HG03108 (cell line): ENCODE measurements around the gene DERA.
A peak's percentile ranks its signal among the peaks of the same experiment; 100 is the strongest.
"Not testable (repeated sequence)": the region's sequence is repeated elsewhere in the genome, so short reads cannot be mapped to it uniquely, and the experiment has no call there.

Source experiments
- ATAC-seq: cut with Tn5 transposase; IDR thresholded peaks from one replicate; pipeline ENCODE4 v1.9.1; 2021; ENCODE audit warnings: moderate library complexity; ENCODE audit not compliant: unreplicated experiment

DERA gene

DNA sequence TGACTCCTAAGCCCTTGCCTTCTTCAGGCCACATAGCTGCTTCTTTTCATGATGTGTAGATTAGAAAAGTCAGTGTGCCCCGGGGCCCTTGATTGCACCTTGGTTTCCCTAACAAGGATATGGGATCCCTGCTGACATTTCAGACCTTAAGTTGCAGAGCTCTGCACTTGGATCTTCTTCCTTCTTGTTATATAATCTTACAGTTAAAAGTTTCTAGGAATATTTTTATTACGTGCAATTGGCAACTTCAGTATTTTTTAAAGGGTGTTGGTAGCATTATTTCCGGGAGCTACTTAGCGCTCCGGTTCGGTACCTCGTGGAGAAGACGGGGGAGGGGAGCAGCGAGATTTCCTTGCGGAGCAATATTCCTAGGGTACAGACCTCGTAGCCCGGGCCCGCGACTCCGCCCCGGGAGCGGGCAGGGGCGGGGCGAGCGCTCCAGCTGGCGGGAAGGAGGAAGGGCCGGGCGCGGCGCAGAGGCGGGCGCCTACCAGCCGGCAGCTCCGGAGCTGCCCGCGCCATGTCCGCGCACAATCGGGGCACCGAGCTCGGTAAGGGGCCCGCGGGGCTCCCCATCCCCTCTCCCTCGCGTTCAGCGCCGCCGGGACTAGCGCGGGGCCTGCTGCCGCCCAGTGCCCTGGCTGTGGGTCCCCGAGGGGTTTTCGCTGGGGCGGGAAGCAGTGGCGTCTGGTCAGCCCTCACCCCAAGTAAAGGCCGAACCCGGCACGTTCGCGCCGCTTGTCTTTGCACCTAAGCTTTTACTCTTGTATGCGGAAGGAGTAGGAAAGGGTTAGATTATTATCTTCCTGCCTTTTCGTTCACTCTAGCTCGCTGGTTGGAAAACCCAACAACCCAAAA lies at the start of gene DERA:
TSS of gene DERA (plus strand) at position 469 of the 858 bp plus-strand sequence. CDS start at position 521, 52 bp downstream.
- ATAC-seq = peak; percentile 97

DNA sequence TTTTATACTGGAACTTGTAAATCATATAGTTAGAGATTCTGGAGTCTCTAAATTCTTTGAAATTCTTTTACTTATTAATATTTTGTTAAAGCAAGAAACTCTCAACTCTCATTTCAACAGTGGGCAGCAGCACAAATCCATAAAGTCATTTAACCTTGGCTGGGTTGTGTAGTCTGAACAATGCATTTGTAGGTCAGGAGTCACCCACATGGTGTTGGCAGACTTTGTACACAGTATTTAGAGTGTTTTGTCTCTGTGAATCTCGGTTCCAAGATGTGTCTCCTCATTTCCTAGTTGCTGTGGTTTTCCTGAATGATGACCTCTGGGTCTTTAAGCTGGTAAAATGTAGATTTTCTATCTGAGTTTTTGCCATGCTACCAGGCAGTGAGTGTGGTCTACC lies 49.7 kb upstream of the DERA start:
- ATAC-seq = no peak

DNA sequence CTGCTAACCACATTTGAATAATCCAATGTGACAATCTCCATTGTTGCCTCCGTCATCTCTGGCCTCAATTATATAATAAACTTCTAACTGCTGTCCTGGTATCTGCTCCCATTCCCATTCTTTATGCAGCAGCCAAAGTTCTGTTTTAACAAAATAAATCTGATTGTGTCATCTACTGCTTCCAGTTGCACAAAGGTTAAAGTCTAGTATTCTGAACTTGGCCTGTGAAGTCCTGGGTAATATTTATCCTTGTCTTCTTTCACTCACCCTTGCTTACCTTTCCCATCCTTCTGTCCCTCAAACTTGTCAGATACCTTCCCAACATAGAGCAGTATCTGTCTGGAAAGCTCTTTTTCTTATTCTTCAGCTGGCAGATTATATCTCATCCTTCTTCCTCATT lies 48.3 kb upstream of the DERA start:
- no peak for ATAC-seq

DNA sequence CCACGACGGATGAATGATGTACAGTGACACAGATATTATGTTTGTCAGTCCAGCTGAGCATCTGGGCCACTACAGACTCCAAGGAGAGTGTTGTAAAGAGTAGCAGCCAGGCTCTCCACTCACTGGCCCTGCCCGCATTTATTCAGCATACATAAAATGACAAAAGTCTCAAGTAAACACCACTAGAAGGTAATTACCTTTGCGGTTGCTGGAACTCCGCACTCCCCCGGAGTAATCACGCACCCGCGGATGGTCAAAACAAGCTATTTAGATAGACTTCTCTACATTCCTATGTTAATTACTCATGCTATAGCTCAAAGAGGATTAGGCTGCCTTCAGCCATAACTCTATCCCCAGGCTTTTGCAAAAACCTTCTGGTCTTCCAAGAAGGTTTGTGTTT lies 47.8 kb upstream of the DERA start:
- ATAC-seq = no peak

DNA sequence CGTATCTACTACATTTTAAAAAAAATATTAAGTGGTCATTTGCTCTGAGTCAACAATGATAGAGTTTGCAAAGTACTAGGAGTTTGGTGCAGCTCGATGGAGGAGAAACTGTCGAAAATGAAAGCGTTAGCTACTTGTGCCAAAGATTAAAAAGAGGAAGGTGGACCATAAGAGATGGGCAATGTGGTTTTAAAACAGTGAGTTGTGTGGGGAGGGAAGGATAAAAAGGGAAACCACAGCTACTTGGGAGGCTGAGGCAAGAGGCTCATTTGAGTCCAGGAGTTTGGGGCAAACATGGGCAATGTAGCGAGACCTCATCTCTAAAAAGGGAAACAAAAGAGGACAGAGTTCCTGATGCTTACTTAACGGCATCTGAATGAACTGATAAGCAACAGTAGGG lies 47.1 kb upstream of the DERA start:
- peak; percentile 87 for ATAC-seq

DNA sequence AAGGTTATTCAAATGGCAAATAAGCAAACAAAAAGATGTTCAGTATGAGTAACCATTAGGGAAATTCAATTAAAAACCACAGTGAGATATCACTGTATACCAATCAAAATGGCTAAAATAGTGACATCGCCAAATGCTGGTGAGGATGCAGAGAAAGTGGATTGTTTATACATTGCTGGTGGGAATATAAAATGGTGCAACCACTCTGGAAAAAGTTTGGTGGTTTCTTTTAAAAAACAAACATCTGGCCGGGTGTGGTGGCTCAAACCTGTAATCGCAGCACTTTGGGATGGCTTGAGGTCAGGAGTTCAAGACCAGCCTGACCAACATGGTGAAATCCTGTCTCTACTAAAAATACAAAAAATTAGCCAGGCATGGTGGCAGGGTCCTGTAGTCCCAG lies 42.9 kb upstream of the DERA start:
- ATAC-seq = no peak

DNA sequence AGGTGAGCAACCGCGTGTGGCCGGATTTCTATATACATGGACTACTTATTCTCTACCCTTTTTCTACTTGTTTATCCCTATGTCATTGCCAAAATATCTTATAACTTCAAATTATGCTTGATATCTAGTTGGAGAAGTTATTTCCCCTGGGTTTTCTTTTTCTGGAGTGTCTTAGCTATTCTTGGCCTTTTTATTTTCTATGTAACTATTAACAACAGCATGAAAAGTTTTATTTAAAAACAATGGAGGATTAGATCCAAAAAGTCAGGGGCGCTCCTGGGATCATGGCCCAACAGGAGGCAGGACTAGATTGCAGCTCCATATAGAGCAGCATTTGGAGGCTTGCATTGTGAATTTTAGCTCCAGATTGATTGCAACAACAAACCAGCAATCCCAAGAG lies 37.6 kb upstream of the DERA start:
- ATAC-seq = no peak

DNA sequence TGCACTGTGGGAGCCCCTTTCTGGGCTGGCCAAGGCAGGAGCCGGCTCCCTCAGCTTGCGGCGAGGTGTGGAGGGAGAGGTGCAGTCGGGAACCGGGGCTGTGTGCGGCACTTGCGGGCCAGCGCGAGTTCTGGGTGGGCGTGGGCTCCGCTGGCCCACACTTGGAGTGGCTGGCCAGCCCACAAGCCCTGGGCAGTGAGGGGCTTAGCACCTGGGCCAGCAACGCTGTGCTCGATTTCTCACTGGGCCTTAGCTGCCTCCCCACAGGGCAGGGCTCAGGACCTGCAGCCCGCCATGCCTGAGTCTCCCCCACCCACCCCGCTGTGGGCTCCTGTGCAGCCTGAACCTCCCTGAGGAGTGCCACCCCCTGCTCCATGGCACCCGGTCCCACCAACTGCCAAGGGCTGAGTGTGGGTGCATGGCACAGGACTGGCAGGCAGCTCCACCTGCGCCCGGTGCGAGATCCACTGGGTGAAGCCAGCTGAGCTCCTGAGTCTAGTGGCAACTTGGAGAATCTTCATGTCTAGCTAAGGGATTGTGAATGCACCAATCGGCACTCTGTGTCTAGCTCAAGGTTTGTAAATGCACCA lies 36.5 kb upstream of the DERA start:
- ATAC-seq = not testable (repeated sequence)

DNA sequence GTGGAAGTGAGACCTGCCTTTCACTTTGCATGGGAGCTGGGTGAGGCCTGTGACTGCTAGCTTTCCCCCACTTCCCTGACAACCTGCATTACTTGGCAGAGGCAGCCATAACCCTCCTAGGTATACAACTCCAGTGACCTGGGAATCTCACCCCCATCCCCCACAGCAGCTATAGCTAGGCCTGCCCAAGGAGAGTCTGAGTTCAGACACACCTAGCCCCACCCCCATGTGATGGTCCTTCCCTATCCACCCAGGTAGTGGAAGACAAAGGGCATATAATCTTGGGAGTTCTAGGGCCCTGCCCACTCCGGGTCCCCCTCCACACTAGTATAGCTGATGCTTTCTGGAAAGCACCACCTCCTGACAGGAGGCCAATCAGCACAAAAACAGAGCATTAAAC lies 35.3 kb upstream of the DERA start:
- no peak for ATAC-seq

DNA sequence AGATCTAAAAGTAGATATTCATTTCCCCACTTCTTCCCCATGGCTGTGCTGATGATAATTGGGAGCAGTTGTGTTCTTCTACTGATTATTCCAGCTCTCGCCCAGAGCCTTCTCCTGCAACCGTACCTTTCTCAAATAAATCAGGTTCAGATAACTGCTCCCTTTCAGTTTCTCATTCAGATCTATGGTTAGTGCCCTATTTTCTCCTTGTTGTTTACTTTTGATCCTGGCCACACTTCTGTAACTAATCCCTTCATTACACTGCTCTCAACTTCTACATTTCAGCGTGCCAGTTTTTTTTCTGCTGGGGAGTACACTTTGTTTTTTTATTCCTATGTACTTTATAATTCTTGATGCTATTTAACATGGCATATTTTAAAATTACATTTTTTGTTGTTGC lies 31.7 kb upstream of the DERA start:
- no peak for ATAC-seq

DNA sequence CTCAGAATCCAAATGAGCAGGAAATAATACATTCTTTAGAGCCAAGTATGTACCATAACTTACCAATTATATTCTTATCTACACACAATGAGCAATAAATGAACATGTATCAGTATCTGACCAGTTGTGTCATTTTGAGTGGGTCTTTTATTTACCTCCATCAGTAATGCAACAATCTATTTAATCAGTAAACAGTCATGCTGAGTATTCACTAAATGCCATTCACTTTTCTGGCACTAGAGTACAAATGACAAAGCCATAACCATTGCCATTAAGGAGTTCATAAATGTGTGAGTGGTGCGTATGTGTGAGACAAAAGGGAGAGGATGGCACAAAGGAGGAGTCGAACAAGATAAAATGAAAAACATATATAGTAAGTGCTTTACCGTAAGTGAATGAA lies 30.4 kb upstream of the DERA start:
- ATAC-seq = no peak

DNA sequence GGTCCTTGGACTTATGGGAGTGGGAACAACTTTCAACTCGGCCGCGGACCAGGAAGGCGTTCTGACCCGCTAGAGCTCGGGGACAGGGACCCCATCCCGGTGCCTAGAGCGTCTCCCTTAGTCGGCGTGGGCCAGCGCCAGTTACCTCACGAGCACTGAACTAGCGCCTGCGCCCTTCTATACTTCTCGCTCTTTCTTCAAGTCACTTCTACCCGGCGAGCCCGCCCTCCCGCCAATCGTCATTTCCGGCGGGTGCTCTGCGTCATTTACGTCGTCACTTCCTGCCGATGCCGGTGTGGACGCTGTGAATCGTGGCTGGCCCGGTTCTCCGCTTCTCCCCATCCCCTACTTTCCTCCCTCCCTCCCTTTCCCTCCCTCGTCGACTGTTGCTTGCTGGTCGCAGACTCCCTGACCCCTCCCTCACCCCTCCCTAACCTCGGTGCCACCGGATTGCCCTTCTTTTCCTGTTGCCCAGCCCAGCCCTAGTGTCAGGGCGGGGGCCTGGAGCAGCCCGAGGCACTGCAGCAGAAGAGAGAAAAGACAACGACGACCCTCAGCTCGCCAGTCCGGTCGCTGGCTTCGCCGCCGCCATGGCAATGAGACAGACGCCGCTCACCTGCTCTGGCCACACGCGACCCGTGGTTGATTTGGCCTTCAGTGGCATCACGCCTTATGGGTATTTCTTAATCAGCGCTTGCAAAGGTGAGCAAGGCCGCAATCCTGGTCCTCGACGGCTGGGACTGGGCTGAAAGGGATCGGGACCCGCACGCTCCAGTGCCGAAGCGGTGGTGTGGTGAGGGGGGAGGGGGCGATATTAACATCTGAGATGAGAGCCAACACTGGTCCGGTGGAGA lies 28.8 kb upstream of the DERA start, which contains the start of gene STRAP:
TSS of gene STRAP (plus strand) at position 270 of the 854 bp plus-strand sequence. CDS start at position 591, 321 bp downstream.
- ATAC-seq = peak; percentile 98

DNA sequence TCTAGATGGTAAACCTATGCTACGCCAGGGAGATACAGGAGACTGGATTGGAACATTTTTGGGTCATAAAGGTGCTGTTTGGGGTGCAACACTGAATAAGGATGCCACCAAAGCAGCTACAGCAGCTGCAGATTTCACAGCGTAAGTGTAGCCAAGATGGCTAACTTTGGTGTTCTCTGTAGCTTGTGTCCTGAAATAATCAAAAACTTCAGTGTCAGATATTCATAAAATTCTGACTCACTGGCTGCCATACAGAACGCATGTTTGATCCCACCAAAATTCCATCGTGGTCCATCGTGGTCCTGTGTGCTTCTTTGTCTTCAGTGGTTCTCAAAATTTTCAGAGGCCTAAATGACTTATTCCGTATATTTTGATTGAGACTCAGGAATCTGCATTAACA lies 27.6 kb upstream of the DERA start:
- ATAC-seq = no peak

DNA sequence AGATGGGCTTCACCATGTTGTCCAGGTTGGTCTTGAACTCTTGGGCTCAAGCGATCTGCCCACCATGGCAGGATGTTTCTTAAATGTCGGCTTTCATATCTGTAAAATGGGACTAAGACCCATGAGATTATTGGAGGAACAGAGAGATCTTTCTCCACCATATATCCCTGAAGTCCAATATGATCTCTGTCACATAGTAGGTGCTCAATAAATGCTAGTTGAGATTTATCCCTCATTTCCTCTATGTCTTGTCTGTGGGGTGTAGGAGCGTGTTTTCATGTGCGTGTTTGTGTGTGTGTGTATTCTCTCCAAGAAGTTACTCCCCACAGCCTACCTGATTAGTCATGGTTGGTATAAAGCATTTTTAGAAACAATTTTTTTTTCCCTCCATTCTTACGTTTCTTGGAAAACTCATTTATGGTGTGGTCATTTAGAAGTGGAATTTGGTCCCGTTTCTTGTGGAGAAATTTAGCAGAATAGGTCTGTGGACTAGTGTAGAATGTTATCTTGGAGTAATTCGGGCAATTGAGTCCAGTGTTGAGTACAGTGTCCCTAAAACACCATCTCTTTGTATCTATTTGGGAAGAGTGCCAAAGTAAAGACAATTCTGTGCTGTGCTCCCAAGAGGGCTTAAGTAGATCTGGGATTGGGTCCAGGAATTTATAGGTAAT lies 24.6 kb upstream of the DERA start:
- ATAC-seq = no peak

DNA sequence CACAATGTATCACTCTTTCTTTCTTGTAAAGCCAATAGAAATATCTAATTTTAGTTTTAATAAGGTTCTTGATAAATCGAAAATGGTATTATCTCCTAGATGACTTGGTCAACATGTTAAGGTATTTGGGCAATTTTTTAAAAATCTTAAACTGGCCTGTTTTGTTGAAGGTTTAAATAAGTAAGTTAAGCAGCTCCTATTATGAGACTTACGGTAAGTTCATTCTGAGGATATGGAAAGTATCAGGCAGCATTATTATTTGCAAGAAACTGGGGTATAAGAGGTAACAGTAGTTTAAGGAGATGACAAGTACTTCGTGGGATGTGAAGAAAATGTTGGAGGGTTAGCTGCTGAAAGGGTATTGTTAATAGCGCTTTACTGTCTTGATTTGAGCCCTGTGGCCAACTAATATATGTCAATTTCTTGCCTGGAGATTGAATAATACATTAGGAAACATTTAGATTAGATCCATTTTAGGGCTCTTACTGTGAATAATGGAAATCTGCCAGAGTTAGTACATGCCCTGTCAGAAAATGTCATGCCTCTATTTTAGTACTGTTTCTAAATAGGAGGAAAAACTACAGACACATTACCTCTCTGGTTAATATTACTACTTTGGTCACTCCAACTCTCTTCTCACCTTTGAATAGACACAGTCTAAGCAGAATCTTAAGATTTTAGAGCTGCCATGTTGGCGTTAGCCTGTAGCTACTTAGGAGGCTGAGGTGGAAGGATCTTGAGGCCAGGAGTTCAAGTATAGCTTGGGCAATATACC lies 23.9 kb upstream of the DERA start:
- no peak for ATAC-seq

DNA sequence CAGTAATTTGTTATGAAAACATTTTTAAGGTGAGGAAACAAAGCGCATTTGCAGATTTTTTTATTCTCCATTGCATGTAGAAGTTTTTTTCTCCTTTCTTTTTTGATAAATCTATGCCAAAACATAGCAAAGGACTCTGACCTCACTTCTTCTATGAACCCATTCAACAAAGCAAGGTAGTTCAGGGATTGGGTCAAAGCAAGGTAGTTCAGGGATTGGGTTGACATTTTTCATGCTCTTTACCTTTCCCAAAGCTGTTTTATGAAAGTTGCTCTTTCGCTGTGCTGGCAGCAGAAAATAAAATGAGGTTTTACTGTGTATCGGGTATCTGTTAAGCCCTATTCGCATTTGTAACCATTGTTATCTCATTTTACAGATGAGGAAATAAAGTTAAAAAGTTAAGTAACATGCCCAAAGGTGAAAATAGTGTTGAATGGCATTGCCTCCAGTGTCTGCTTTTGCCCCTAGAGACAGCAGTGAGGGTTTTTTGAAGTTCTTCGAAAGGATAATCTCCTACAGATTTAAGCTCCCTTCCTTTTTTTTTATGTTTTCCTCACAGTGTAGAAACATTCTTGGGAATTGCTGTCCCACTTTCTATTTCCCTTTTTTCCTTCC lies 18.4 kb upstream of the DERA start:
- no peak for ATAC-seq

DNA sequence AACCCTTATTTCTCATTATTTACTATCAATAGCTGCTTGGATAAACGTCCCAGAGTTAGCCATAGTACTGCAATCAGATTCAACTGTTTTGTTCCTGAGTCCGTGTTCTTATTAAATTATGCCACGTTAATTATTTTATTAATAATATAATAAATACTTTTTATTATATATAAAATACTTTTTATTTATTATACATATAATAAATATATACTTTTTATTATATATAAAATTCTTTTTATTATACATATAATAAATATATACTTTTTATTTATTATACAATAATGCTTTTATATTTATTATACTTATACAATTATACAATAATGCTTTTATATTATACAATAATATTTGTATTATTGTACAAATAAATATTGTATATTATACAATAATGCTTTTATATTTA lies 17.9 kb upstream of the DERA start:
- ATAC-seq = no peak

DNA sequence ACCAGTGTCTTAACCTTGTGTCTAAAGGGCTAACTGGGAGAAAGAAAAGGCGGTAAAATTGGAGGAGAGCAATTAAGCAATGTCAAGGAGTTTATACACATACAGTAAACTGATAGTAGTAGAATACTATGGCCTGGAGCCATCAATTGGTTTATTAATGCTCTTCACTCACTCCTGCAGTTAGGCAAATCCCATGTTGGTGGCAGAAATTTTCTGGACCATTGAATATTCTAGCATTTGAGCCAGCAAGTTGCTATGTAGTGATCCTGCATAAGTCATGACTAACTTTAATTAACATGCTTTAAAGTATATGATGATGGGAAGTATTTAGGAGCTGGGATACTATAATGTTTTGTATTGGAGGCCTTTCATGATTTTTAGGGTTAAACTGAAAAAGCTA lies 14.3 kb upstream of the DERA start:
- ATAC-seq = no peak

DNA sequence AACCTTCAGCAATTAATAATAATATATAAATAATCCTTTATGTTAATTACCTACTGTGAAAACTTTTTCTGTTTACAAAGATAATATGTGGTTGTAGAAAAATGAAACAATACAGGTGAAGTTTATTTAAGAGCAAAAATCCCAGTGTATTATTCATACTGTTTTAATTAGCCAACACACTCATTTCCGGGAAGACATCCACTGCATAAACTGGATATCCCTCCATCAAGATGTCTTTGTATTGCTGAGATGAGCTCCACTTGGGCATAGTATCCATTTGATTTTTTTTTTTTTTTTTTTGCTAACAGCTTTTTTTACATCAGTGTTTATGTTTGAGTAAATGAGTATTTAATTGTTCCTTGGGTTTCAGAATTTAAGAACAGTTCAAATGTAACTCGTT lies 13.7 kb upstream of the DERA start:
- no peak for ATAC-seq
